ENCODE results near the gene RANBP10. TPM values are rescaled to one million over a fixed set of nuclear protein-coding genes. Genes with fewer than 3 reads are reported as not detected.

The RANBP10 gene
- total and polyA plus RNA-seq, 8 donors: 16.8 to 45.8 (median 34.5) TPM

DNA sequence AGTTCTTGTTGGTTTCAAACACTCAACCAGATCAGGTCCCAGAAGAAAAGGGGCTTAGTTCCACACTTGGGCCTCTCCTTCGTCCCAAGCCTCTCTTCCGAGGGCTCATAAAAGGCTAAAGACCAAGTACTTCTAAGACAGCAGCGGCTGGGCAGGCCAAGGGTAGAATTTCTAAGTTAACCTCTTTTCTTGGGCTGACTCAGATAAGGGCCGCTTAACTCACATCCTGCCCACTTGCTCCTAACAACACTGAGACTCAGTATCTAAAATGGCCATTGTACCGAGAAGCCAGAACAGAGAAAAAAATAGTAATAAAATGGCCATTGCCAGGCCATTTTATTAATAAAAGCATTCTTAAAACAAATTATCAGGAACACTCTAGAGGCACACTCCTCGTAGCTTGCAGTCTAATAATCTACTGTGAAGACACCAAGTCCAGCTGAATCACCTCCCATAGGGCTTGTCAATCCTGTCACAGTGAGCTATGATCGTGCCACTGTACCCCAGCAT lies 42.1 kb downstream of the RANBP10 start:
- Histone ChIP-seq H3K27me3 (no peaks in the 10 kb centered on the region), H3K4me1 (no peaks in the 10 kb centered on the region), H3K36me3 (peaks cover 0 to 19% of the 10 kb centered on the region in 2 donors), H3K27ac (no peak overlapping the region), H3K9me3 (no peaks in the 10 kb centered on the region), H3K4me3 (no peak overlapping the region)
- peak in 1 of 4 donors; percentile 2 for DNase-seq
- intact Hi-C loops (cut with DNase I): no loop called here
- ATAC-seq: no peak
- TF ChIP-seq, protein P1, sequence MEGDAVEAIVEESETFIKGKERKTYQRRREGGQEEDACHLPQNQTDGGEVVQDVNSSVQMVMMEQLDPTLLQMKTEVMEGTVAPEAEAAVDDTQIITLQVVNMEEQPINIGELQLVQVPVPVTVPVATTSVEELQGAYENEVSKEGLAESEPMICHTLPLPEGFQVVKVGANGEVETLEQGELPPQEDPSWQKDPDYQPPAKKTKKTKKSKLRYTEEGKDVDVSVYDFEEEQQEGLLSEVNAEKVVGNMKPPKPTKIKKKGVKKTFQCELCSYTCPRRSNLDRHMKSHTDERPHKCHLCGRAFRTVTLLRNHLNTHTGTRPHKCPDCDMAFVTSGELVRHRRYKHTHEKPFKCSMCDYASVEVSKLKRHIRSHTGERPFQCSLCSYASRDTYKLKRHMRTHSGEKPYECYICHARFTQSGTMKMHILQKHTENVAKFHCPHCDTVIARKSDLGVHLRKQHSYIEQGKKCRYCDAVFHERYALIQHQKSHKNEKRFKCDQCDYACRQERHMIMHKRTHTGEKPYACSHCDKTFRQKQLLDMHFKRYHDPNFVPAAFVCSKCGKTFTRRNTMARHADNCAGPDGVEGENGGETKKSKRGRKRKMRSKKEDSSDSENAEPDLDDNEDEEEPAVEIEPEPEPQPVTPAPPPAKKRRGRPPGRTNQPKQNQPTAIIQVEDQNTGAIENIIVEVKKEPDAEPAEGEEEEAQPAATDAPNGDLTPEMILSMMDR (IDR thresholded peaks at IDR 0.05): no peak

DNA sequence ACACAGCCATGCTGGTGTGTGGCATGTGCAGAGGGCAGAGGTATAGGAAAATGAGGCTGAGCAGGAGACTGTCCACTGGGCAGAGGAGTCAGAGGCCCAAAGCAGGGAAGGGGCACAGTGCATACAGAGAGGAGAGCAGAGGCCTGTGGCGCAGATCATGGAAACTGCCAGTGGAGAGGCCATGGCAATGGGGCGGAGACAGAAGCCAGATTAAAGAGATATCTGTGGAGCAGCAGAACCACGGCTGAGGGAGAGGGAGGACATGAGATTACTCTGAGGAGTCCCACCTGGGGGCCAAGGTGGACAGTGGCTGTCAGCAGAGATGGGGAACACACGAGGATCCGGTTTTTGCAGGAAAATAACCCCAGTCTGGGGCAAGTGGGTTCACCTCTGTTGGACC lies 43.3 kb downstream of the RANBP10 start:
- Histone ChIP-seq H3K27ac (no peak overlapping the region), H3K9me3 (no peaks in the 10 kb centered on the region), H3K4me3 (no peak overlapping the region), H3K4me1 (no peaks in the 10 kb centered on the region), H3K27me3 (no peaks in the 10 kb centered on the region), H3K36me3 (peaks cover 0 to 18% of the 10 kb centered on the region in 2 donors)
- intact Hi-C loops (cut with DNase I): no loop called here
- DNase-seq (peak in 1 of 4 donors; percentile 19), ATAC-seq (no peak)
- TF ChIP-seq, protein P1 (IDR thresholded peaks at IDR 0.05): no peak

DNA sequence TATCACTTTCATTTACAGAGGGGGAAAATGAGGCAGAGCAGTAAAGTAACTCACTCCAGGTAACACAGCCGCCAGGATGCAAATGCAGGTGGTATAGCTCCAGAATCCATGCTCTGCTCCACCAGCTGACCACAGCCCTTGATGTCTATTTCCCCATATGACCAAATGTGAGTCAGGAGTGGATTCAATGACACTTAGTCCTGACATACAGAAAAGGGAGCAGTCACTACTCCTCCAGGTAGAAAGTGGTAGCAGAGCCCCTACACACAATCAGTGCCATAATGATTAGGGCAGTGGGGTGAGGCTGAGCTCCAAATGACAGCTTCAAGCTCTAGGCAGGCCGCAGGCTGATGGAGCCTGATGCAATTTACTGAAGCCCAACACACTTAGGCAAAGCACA lies 44.0 kb downstream of the RANBP10 start:
- Histone ChIP-seq H3K9me3 (no peaks in the 10 kb centered on the region), H3K27me3 (no peaks in the 10 kb centered on the region), H3K27ac (no peak overlapping the region), H3K36me3 (peaks cover 0 to 18% of the 10 kb centered on the region in 2 donors), H3K4me3 (no peak overlapping the region), H3K4me1 (no peaks in the 10 kb centered on the region)
- TF ChIP-seq, protein P1 (IDR thresholded peaks at IDR 0.05): no peak
- intact Hi-C loops (cut with DNase I): no loop called here
- ATAC-seq (no peak), DNase-seq (no peak)

DNA sequence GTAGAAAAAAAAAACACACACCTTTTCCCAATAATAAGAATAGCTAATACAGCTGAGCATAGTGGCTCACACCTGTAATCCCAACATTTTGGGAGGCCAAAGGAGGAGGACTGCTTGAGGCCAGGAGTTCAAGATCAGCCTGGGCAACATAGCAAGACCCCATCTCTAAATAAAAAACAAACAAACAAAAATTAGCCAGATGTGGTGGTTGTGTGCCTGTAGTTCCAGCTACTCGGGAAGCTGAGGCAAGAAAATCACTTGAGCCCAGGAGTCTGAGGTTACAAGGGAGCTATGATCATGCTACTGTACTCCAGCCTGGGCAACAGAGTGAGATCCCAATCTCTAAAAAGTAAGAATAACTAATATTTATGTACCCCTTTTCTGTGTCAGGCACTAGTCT lies 44.4 kb downstream of the RANBP10 start:
- ATAC-seq (no peak), DNase-seq (no peak)
- Histone ChIP-seq H3K4me3 (no peak overlapping the region), H3K27ac (no peak overlapping the region), H3K9me3 (no peaks in the 10 kb centered on the region), H3K27me3 (no peaks in the 10 kb centered on the region), H3K4me1 (no peaks in the 10 kb centered on the region), H3K36me3 (peaks cover 0 to 23% of the 10 kb centered on the region in 2 donors)
- intact Hi-C loops (cut with DNase I): no loop called here
- TF ChIP-seq, protein P1 (IDR thresholded peaks at IDR 0.05): no peak

DNA sequence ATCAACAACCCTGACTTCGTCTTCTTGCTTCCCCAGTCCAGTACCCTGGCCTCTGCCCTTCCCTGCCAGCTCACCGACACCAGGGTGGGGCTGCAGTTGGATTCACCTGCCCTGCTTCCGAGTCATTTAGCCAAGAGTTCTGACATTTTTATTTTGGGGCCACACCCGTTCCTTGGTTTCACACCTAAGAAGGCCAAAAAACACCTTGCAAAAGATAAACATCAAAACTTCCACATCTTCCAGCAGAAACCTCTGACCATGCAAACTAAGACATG lies 45.5 kb downstream of the RANBP10 start:
- H3K4me3 ChIP-seq: no peak overlapping the region
- H3K36me3 ChIP-seq: peaks cover 0 to 21% of the 10 kb centered on the region in 2 donors
- TF ChIP-seq, protein P1 (IDR thresholded peaks at IDR 0.05): no peak
- H3K27ac ChIP-seq: no peak overlapping the region
- no peaks in the 10 kb centered on the region for H3K27me3 ChIP-seq
- peak in 1 of 4 donors; percentile 17 for DNase-seq
- no peaks in the 10 kb centered on the region for H3K9me3 ChIP-seq
- no peaks in the 10 kb centered on the region for H3K4me1 ChIP-seq
- intact Hi-C loops (cut with DNase I): no loop called here
- ATAC-seq: no peak
